Measurements from ENCODE around the gene CPLX1.

The CPLX1 gene

GRCh38 chr4:854356-854755, 28.4 kb upstream of the CPLX1 start:
- no peak for DNase-seq

DNA sequence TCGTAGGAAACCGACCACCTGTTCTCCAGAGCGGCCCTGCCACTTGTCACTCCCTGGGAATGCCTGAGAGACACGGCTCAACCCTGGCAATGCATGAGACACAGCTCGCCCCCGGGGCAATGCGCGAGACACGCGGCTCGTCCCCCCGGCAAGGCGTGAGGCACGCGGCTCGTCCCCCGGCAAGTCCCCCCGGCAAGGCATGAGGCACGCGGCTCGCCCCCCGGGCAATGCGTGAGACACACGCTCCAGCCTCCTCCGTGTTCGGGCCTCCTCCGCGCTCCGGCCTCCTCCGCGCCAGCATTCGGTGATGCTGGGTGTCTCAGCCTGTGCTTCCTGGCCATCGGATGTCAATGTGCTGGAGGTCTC, 27.5 kb upstream of the CPLX1 start:
- DNase-seq, result no peak

GRCh38 chr4:851701-852430, 25.9 kb upstream of the CPLX1 start:
- DNase-seq, result no peak

GRCh38 chr4:850323-850945, 24.5 kb upstream of the CPLX1 start:
- no peak for DNase-seq

DNA sequence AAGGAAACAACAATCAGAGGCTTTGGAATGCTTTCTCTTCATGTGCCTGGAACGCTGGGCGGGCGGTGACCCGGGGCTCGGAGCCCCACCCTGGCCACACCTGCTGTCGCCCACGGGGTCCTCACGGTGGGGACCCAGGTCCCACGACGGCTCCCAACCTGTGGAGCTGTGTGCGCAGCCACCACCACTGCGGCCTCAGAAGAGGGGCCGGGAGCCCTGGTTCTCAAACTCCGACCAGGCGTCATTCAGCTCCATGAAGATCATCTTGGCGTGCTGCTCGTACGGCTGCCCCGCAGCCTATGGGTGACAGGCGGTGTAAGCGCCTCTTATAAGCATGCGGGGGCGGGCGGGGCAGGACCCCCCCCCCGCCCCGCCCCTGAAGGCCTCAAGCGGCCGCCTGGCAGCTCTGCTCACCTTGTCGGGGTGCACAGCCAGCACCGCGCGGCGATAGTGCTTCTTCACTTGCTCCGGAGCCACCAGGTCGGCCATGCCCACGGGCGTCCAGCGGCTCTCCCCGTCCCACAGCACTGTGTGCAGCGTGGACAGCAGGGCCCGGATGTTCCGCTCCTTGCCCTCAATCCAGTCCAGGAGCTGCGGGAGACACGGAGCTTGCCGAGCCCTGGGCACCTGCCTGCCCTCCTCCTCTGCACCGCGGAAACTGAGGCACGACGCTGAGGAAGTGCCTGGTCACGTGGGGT, 23.7 kb upstream of the CPLX1 start:
- DNase-seq, result no peak

GRCh38 chr4:848803-849477, 23.0 kb upstream of the CPLX1 start:
- DNase-seq, result no peak

GRCh38 chr4:848307-848691, 22.4 kb upstream of the CPLX1 start:
- DNase-seq, result no peak

GRCh38 chr4:845836-846251, 19.9 kb upstream of the CPLX1 start:
- DNase-seq, result peak; percentile 23

- DNase-seq, result peak; percentile 64
Observed at GRCh38 chr4:845233-845835, 19.4 kb upstream of the CPLX1 start.

DNA sequence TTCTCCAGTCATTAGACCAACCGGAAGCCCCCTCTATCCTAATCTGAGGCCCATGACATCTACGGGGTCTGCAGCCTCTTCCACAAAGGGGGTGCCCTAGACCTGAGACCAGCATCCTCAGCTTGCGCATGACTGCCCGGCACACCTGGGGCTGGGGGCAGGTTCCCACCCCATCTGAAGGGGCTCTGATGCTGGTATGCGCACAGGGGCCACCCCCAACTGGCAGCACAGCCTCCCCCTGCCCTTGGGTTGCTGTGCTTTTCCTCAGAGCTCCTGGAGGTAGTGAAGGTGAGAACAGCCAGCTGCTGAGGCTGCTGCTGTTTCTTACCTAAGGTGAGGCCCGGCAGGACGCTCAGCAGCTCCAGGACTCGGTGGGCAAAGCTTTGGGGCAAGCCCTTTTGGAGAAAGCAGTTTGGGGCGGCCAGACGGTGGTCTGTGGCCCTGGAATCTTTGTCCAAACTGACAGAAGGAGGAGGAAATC, 18.9 kb upstream of the CPLX1 start:
- no peak for DNase-seq

GRCh38 chr4:839675-840443, 13.9 kb upstream of the CPLX1 start:
- no peak for DNase-seq

DNA sequence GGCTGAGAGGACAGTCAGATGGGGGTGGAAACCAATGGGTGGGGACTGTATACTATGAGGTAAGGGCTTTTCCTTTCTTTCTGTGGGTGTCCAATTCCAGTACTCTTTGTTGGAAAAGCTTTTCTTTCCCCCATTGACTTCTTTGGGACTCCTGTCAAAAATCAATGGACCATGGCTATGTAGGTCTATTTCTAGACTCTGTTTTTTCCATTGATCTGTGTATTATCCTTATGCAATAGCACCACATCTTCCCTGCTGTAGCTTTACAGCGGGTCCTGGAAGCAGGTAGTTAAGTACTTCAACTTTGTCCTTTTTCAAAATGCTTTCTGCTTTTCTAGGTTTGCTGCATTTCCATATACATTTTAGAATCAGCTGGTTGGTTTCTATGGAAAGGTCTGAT, 11.8 kb upstream of the CPLX1 start:
- no peak for DNase-seq

GRCh38 chr4:836750-837301, 10.9 kb upstream of the CPLX1 start:
- DNase-seq, result no peak

GRCh38 chr4:836003-836511, 10.1 kb upstream of the CPLX1 start:
- no peak for DNase-seq

GRCh38 chr4:835148-836002, 9.4 kb upstream of the CPLX1 start:
- no peak for DNase-seq

GRCh38 chr4:834368-835147, 8.6 kb upstream of the CPLX1 start:
- DNase-seq, result no peak

DNA sequence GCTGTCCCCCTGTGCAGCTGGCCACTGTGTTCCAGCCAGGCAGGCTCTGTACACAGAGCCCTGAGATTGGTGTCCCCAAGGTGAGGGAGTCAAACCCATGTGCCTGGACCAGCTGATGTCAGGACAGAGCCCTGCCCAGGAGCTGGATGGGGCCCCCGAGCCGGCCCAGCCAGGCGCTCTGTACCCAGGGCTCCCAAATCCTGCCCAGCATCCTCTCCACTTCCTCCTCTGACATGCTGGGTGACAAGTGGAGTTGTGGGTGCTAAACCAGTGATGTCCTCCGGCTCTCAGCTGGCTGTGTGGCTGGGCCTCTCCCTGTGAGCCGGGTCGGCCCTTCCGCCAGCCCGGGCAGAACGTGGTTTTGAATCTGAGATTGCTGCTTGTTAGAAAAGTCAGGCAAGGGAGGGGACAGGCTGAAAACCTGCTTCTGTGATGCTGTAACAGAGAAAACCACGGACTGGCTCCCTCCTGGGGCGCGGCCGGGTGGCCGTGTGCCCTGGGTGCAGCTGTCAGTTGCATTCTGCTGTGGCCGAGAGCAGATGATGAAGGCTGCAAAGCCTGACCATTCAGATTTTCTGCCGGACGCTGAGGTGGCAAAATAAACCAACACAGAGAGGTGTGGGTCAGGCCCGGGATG, 7.9 kb upstream of the CPLX1 start:
- no peak for DNase-seq

DNA sequence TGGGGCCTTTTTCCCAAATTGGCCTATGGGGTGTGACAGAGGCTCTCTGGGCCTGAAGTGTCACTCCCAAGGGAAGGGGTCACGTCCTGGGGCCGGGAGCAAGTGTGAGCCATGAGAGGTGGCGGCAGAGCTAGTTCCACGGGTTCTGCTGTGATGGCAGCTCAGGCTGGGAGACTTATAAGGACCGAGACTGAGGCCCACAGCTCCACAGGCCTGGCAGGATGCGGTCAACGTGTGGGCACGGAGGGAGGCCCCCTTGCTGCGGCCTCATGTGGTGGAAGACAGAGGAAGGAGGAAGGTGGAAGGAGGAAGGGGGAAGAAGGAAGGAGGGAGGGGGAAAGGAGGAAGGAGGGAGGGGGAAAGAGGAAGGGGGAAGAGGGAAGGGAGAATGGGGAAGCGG, 7.2 kb upstream of the CPLX1 start:
- DNase-seq, result no peak

DNA sequence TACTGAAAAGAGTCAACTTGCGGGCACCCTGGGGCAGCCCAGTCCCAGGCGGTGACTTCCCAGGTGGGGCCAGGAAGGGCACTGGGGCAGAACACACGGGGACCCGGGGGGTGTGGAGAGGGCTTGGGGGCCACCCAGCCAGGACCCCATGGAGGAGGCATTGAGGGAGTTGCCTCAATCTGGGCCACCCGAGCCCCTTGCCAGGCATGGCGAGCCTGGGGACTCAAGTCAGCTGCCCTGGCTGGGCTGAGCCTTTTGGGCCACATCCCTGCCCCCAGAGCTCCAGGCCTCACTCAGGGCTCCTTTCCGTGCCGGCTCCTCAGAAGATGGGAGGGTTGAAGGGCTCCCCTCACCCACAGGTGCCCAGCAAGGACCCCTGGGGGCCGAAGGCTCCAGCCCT, 6.6 kb upstream of the CPLX1 start:
- no peak for DNase-seq

All from EL (cell line).